OCI-LY1 (cell line): ENCODE results near the gene WDR59.

Source experiments
- CTCF ChIP-seq: fragments of 200-600 bp; sonication (generic), shearing (Covaris generic); IDR thresholded peaks from 2 replicates; pipeline ENCODE4 v1.5.1; 2017; ENCODE audit warnings: mild to moderate bottlenecking, antibody characterized with exemption, low read length, moderate library complexity, mixed read lengths
- EZH2 ChIP-seq: fragments of 200-600 bp; sonication (generic), shearing (Covaris generic); IDR thresholded peaks from 2 replicates; pipeline ENCODE4 v1.8.0; 2017; ENCODE audit warnings: borderline replicate concordance, mixed run types, mild to moderate bottlenecking, antibody characterized with exemption, low read length, moderate library complexity, mixed read lengths

- TF ChIP-seq CTCF, result no peak
- TF ChIP-seq EZH2, result no peak
These were observed 30.2 kb downstream of the WDR59 start for GRCh38 chr16:74954763-74955162.
